ENCODE data around the gene PLAU. TPM values are rescaled to one million over a fixed set of nuclear protein-coding genes. Genes with fewer than 3 reads are reported as not detected.
"Not testable (repeated sequence)": the region's sequence is repeated elsewhere in the genome, so short reads cannot be mapped to it uniquely, and the experiment has no call there.

PLAU gene
- total RNA-seq, 4 donors from 2014 or later = 0.83 to 5.0 (median 2.3) TPM

DNA sequence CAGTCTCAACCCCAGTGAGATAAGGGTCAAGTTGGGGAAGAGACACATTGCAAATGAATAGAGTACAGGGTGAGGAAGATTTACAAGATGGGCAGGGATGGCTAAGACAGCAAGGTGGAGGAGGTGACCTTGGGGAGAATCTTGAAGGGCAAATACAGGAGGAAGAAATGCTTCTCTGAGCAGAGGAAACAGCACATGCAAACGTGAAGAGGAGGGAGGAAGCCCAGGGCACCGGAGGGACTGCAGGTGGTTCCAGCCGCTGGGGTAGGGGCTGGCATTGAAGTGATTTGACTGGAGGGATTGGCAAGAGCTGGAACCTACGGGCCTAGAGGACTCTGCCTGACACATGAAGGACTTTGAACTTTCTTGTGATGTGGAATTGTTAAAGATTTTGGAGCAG lies 14.6 kb downstream of the PLAU start:
- no peaks in the 10 kb centered on the region for H3K36me3 ChIP-seq
- TF ChIP-seq POLR2A (IDR thresholded peaks at IDR 0.05) = no peak
- TF ChIP-seq, protein P1, sequence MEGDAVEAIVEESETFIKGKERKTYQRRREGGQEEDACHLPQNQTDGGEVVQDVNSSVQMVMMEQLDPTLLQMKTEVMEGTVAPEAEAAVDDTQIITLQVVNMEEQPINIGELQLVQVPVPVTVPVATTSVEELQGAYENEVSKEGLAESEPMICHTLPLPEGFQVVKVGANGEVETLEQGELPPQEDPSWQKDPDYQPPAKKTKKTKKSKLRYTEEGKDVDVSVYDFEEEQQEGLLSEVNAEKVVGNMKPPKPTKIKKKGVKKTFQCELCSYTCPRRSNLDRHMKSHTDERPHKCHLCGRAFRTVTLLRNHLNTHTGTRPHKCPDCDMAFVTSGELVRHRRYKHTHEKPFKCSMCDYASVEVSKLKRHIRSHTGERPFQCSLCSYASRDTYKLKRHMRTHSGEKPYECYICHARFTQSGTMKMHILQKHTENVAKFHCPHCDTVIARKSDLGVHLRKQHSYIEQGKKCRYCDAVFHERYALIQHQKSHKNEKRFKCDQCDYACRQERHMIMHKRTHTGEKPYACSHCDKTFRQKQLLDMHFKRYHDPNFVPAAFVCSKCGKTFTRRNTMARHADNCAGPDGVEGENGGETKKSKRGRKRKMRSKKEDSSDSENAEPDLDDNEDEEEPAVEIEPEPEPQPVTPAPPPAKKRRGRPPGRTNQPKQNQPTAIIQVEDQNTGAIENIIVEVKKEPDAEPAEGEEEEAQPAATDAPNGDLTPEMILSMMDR (IDR thresholded peaks at IDR 0.05 in 4 of 5, conservative IDR thresholded peaks at IDR 0.05 in 1 of 5) = no peak
- H3K27me3 ChIP-seq = no peaks in the 10 kb centered on the region
- no peak overlapping the region for H3K27ac ChIP-seq
- H3K9me3 ChIP-seq = no peaks in the 10 kb centered on the region
- in situ Hi-C loops (cut with MboI; ENCODE audit: low sequenced_read_pairs in 4 of 4) = no loop called here
- ATAC-seq = no peak
- H3K4me1 ChIP-seq = no peaks in the 10 kb centered on the region
- DNase-seq = no peak
- intact Hi-C loops (cut with DNase I; ENCODE audit: low total_unique reads) = no loop called here
- H3K4me3 ChIP-seq = no peak overlapping the region

DNA sequence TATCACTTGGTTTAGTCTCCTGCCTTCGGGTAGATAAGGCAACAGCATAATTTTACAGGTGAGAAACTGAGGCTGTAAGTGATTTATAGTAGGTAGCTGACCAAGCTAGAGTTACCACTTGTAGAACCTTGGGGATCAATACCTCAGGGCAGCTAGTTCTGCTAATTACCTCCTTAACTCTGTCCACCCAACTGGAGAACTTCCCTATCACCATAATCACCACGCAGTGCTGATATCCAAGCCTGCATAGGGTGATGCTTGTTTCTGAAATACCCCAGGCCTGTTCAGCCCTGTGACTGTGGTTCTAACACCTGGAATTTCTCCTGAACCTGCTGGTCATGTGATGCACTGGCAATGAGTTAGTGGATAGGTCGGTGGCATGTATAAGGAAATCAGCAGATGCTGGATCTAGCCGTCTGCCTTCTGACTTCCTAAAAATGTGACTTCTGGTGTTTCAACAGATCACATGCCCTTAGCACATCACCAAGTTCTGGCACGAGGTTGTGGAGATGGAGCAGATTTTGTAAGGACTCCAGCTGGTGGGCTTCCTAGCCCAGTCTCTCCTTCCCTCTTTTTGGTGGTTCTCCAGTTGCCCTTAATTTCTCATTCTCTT lies 15.3 kb downstream of the PLAU start:
- Histone ChIP-seq H3K4me3 (no peak overlapping the region), H3K9me3 (no peaks in the 10 kb centered on the region), H3K27me3 (no peaks in the 10 kb centered on the region), H3K4me1 (no peaks in the 10 kb centered on the region), H3K36me3 (no peaks in the 10 kb centered on the region), H3K27ac (no peak overlapping the region)
- in situ Hi-C loops (cut with MboI; ENCODE audit: low sequenced_read_pairs in 4 of 4) (no loop called here), intact Hi-C loops (cut with DNase I; ENCODE audit: low total_unique reads) (no loop called here)
- no peak for TF ChIP-seq POLR2A (IDR thresholded peaks at IDR 0.05)
- TF ChIP-seq, protein P1 (IDR thresholded peaks at IDR 0.05 in 4 of 5, conservative IDR thresholded peaks at IDR 0.05 in 1 of 5) = no peak
- ATAC-seq = peak in 1 of 2 donors; percentile 41
- DNase-seq = peak in 1 of 2 donors; percentile 31

DNA sequence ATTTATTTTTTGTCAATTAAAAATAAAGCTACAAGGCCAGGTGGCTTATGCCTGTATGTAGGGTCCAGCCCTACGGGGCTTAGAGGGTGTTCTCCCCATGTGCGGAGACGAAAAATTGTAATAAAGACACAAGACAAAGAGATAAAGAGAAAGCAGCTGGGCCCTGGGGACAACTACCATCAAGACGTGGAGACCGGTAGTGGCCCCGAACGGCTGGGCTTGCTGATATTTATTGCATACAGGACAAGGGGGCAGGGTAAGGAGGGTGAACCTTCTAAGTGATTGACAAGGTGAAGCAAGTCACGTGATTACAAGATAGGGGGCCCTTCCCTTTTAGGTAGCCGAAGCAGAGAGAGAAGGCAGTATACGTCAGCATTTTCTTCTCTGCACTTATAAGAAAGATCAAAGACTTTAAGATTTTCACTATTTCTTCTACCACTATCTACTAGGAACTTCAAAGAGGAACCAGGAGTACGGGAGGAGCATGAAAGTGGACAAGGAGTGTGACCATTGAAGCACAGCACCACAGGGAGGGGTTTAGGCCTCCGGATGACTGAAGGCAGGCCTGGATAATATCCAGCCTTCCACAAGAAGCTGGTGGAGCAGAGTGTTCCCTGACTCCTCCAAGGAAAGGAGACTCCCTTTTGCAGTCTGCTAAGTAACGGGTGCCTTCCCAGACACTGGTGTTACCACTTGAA lies 19.8 kb downstream of the PLAU start:
- H3K27me3 ChIP-seq; in situ Hi-C loops (cut with MboI; ENCODE audit: low sequenced_read_pairs in 4 of 4); H3K9me3 ChIP-seq; H3K4me1 ChIP-seq; H3K36me3 ChIP-seq; DNase-seq; H3K27ac ChIP-seq; intact Hi-C loops (cut with DNase I; ENCODE audit: low total_unique reads); H3K4me3 ChIP-seq; ATAC-seq: not testable (repeated sequence)

DNA sequence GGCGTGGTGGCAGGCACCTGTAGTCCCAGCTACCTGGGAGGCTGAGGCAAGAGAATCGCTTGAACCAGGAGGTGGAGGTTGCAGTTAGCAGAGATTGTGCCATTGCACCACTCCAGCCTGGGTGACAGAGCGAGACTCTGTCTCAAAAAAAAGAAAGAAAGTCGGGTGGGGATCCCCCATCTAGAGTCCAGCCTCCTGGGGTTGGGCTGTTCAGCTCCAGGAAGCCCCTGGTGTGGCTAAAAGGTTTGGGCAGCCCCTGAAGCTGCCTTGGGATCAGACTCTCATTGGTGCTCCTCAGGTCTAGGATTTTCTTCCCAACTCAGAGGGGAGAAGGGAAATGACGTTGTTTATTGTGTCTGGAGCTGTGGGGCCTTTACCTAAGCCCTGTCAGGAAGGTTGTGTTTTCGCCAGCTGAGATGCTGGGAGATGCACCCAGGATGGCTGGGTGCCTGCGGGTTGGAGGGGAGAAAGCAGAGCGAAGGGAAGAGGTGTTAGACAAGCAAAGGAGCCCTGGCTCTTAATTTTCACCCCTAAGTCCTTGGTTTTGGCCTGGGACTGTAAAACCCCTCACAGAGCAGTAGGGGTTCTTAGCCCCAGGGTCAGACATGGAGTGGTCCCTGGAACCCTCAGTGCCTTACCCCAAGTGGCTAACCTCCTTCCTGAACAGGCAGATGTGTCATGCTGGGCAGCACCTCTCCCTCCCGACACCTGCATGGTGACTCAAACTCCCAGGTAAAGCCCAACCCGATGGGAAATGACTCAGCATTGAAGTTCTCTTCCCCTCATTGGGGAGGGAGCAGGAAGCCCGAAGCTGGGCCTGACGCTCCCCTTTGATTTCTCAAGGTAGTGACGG lies 21.1 kb downstream of the PLAU start:
- no peak for TF ChIP-seq POLR2A (IDR thresholded peaks at IDR 0.05)
- TF ChIP-seq, protein P1 (IDR thresholded peaks at IDR 0.05 in 4 of 5, conservative IDR thresholded peaks at IDR 0.05 in 1 of 5) = no peak
- Histone ChIP-seq H3K4me1 (peaks cover 8 to 18% of the 10 kb centered on the region in 2 donors), H3K4me3 (no peak overlapping the region), H3K27ac (no peak overlapping the region), H3K9me3 (no peaks in the 10 kb centered on the region), H3K36me3 (no peaks in the 10 kb centered on the region), H3K27me3 (no peaks in the 10 kb centered on the region)
- intact Hi-C loops (cut with DNase I; ENCODE audit: low total_unique reads) (no loop called here), in situ Hi-C loops (cut with MboI; ENCODE audit: low sequenced_read_pairs in 4 of 4) (no loop called here)
- DNase-seq (no peak), ATAC-seq (no peak)

DNA sequence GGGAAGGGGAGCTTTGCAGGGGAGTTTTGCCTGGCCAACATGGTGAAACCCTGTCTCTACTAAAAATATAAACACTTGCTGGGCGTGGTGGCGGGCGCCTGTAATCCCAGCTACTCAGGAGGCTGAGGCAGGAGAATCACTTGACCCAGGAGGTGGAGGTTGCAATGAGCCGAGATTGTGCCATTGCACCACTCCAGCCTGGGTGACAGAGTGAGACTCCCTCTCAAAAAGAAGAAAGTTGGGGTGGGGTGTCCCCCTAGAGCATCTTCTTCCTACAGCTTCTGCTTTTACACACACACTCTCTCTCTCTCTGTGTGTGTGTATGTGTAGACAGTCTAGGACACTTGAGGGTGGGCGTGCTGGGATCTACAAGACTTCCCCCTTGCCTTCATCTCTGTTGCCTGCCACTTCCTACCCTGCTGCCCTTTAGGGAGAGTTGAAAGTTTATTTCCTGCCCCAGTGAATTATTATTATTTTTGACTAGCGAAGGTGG lies 21.7 kb downstream of the PLAU start:
- no peak for ATAC-seq
- H3K27me3 ChIP-seq = no peaks in the 10 kb centered on the region
- no peak for DNase-seq
- in situ Hi-C loops (cut with MboI; ENCODE audit: low sequenced_read_pairs in 4 of 4) (no loop called here), intact Hi-C loops (cut with DNase I; ENCODE audit: low total_unique reads) (no loop called here)
- TF ChIP-seq POLR2A (IDR thresholded peaks at IDR 0.05) = no peak
- TF ChIP-seq, protein P1 (IDR thresholded peaks at IDR 0.05 in 4 of 5, conservative IDR thresholded peaks at IDR 0.05 in 1 of 5) = no peak
- H3K4me1 ChIP-seq = peaks cover 14 to 25% of the 10 kb centered on the region in 2 donors
- H3K27ac ChIP-seq = no peak overlapping the region
- H3K4me3 ChIP-seq = no peak overlapping the region
- no peaks in the 10 kb centered on the region for H3K36me3 ChIP-seq
- H3K9me3 ChIP-seq = no peaks in the 10 kb centered on the region

Measured in gastrocnemius medialis (tissue), 4 donors.